ENCODE measurements around the gene SPATA45.
A peak's percentile ranks its signal among the peaks of the same experiment; 100 is the strongest.
"Not testable (repeated sequence)": the region's sequence is repeated elsewhere in the genome, so short reads cannot be mapped to it uniquely, and the experiment has no call there.

Gene SPATA45

GRCh38 chr1:212847549-212847948, at the start of gene SPATA45:
Gene SPATA45, minus strand, starts transcription at chr1:212847649. Its CDS starts 11,500 bp downstream, at chr1:212836149.
- FAIRE-seq (no peak), DNase-seq (ENCODE audit: low spot score) (no peak)

- DNase-seq (ENCODE audit: low spot score) (no peak), FAIRE-seq (no peak)
These were observed 44.7 kb upstream of the SPATA45 start for GRCh38 chr1:212892108-212892507.

- no peak for DNase-seq (ENCODE audit: low spot score)
- no peak for FAIRE-seq
These were observed 37.1 kb upstream of the SPATA45 start for GRCh38 chr1:212884592-212884991.

DNA sequence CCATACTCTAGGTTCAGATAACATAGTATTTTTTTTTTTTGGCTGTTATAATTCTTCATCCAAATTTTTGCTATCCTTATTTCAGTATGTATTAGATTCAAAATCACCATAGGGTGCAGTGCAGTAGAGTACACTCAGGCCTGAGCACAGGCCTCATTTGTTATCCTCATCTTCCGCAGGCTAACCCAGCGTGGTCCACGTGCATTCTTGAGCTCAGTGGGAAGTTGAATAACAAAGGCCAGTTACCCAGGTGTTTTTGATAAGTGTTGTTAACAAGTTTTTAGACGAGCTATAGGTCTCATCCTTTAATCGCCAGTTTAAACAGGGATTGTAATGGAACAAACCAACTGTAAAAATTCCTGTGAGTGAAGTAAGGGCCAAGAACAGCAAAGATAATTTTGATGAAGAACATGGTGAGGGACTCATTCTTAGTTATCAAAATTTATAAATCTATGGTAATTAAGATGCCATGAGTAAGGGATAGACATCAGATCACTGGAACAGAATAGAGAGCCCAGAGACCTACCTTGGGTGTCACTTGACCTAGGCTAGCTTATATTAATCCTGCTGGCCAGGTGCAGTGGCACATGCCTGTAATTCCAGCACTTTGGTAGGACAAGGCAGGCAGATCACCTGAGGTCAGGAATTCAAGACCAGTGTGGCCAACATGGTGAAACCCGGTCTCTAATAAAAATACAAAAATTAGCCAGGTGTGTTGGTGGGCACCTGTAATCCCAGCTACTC, 32.7 kb upstream of the SPATA45 start:
- FAIRE-seq: no peak

DNA sequence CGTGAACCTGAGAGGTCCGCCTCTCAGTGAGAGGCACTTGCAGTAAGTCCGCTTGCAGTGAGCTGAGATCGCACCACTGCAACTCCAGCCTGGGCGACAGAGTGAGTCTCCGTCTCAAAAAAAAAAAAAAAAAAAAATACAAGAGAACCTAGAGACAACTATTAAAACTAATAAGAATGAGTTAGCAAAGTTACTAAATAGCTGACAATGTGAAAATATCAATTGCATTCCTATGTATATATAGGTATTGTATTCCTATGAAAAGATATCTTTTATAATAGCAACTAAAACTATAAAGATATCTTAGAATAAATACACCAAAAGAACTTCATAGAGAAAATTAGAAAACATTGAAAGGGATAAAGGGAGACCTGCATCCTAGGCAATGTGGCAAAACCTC, 31.0 kb upstream of the SPATA45 start:
- DNase-seq (ENCODE audit: low spot score): no peak
- FAIRE-seq: no peak

More for the DNA sequence above, 32.7 kb upstream of the SPATA45 start:
- no peak for DNase-seq (ENCODE audit: low spot score)

- DNase-seq (ENCODE audit: low spot score): no peak
- no peak for FAIRE-seq
These were observed 26.1 kb upstream of the SPATA45 start for GRCh38 chr1:212873518-212873917.

DNA sequence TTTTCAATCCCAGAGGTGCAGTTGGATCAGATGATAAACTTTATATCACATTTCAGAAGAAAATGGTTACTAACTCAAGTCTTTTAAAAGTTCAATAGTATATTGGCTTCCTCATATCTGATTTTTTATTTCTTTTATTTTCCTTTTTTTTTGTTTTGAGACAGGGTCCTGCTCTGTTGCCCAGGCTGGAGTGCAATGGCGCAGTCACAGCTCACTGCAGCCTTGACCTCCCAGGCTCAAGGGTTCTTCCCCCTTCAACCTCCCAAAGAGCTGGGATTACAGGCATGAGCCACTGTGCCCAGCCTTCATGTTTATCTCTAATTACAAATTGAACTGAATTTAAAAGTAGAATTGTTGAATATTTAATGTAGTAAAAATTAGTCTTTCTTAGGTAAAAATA, 24.5 kb upstream of the SPATA45 start:
- FAIRE-seq (no peak), DNase-seq (ENCODE audit: low spot score) (no peak)

DNA sequence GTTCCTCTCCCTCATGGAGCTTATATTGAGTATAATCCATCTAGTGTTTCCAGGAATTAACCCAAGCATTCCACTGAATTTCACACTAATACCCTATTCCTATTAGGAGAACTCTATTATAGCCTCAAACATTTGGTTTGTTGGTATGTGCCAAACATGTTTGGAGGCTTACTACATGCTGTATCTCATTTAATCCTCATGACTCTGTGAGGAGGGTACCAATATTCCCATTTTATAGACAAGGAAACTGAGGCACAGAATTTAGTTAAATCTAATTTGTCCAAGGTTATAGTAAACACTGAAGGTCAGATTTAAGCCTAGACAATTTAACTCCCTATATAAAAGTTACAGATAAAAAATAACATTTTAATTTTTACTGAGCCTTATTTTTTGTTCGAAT, 19.7 kb upstream of the SPATA45 start:
- DNase-seq (ENCODE audit: low spot score) (no peak), FAIRE-seq (no peak)

DNA sequence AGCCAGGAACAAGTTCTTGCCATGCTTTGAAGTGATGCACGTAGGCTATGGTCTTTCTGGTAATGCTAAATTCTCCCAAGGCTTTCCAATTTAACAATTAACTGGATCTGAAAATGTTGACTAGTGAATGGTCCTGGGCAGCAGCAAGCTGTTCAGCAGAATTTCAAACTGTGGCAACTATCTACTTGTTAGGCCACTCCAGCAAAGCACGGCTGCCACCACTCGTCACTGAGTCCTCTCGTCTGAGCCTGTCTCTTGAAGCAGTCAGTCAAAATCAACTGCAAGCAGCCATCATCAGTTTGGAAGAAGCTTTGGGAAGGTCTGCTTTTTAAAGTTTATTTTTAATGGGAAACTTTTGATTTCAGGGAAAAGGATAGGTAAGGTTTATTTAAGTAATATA, 16.8 kb upstream of the SPATA45 start:
- no peak for DNase-seq (ENCODE audit: low spot score)
- no peak for FAIRE-seq

- not testable (repeated sequence) for DNase-seq (ENCODE audit: low spot score); FAIRE-seq
These were observed 15.9 kb upstream of the SPATA45 start for GRCh38 chr1:212863345-212863744.

DNA sequence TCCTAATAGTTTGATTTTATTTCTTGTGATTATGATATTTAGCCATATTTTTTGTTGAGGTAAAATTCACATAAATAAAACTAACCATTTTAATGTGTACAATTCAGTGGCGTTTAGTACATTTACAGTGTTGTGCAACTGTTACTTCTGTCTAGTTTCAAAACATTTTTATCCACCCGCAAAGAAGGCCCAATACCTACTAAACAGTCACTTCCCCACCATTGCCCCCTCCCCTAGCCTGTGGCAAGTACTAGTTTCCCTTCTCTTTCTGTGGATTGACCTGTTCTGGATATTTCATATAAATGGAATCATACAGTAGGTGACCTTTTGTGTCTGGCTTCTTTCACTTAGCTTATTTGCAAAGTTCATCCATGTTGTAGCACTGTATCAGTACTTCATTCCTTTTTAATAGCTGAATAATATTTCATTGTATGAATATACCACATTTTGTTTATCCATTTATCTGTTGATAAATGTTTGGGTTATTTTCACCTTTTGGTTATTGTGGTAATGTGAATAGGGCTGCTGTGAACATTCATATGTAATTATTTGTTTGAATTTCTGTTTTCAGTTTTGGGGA, 14.8 kb upstream of the SPATA45 start:
- FAIRE-seq (no peak), DNase-seq (ENCODE audit: low spot score) (no peak)

DNA sequence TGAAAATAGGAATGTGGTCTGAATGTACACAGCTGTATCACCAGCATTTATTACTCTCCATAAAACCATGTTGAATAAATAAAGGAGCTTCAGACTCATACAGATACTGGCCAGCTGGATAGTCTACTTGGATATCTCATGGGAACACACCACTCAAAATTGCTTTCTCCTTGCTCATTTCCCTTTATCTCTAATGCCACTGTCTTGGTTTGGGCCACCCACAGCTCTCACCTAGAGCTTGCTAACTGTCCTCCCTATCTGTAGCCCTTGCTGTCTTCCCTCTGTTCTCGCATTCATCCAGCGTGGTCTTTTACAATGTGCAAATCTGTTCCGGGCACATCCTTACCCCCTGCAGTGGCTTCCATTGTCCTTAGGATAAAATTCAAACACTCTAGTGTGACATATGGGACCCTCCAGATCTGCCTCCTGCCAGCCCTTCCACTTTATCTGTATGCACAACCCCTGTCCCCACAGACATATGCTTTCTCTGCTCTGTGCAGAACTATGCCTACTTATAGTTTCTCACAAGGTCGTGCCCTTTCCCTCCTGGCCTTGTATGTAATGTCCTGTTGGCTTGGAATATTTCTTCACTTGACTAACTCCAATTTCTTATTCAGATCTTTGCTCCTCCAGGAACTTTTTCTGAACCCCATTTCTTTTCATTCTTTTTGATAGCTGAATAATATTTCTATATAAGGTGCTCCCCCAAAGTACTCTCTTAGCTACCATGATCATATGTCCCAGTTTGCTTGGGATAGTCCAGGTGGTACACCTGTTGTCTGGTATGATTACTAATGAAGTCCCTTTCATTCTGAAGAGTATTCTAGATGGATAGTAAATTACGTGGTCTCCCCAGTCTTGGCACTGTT, 13.5 kb upstream of the SPATA45 start:
- no peak for FAIRE-seq
- DNase-seq (ENCODE audit: low spot score): no peak

GRCh38 chr1:212858461-212859265, 11.2 kb upstream of the SPATA45 start:
- FAIRE-seq: no peak

DNA sequence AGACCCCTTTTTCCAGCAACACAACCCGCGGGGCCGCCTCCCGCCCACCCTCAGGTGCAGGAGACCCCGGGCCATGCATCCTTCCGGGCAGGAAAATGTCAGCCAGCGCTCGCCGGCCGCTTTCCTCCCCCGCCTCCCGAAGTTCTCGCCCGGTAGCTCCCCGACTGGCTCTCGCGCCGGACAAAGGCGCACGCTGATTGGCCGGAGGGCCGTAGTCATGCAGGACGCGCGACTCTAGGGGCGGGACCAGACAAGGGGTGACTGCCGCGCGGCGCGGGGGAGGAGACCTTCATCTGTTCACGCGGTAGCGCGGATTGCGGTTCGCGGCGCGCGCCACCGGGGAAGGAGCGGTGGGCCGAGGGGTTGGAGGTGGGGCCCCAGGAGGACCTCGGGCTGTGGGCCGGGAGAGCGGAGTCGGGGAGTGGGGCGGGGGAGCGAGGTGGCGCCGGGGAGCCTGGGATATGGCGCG, 10.6 kb upstream of the SPATA45 start, which contains the start of gene FLVCR1:
TSS of gene FLVCR1 (plus strand) at position 284 of the 469 bp plus-strand sequence. CDS start at position 462, 178 bp downstream.
- peak; percentile 66 for FAIRE-seq

More at GRCh38 chr1:212858461-212859265, 11.2 kb upstream of the SPATA45 start:
- DNase-seq (ENCODE audit: low spot score): peak; percentile 18

DNA sequence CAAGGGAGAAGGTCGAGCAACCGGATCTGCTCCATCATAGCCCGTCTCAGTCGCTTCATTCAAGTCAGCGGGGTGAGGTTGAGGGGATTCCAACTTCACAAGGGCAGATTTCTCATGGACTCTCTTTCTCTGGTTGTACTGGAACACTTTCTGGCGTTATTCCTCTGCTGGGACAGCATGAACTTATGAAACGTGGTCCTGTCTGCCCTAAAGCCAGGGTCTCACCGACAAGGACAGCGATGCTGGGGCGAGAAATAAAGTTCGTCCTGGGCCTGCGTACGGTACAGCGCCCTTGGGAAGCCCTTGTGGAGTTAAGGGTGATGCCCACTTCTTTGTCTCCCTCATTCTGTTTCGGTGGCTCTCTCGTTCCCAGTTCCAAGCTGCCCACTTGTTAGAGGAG, 9.3 kb upstream of the SPATA45 start:
- FAIRE-seq: no peak

More for the DNA sequence above, 10.6 kb upstream of the SPATA45 start, which contains the start of gene FLVCR1:
- DNase-seq (ENCODE audit: low spot score): peak; percentile 92

DNA sequence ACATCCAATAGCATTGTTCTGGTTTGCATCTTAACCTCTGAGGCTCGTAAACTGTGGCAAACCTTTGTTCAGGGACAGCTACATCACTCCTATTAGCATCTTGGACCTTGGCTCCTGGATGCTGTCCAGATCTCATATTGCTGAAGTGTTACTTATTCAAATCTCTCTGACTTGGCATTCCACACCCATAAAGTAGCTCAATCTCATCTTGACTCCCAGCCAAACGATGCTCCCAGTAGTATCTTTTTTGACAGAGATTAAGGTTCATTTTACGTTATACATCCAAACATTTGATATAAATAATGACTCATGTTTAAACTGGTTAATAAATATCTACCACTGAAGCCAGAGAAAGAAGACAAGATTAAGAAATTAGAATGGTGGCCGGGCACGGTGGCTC, 6.2 kb upstream of the SPATA45 start:
- DNase-seq (ENCODE audit: low spot score): peak; percentile 33
- no peak for FAIRE-seq

More for the DNA sequence above, 9.3 kb upstream of the SPATA45 start:
- no peak for DNase-seq (ENCODE audit: low spot score)

GRCh38 chr1:212852105-212852688, 4.7 kb upstream of the SPATA45 start:
- FAIRE-seq: no peak
- no peak for DNase-seq (ENCODE audit: low spot score)

DNA sequence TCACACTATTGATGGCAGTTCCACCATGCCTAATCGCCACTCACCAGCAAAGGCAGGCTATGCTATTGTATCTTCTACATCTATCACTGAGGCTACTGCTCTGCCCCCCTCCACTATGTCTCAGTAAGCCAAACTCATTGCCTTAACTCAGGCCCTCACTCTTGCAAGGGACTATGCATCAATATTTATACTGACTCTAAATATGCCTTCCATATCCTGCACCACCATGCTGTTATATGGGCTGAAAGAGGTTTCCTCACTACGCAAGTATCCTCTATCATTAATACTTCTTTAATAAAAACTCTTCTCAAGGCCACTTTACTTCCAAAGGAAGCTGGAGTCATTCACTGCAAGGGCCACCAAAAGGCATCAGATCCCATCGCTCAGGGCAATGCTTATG, 2.9 kb downstream of the SPATA45 start:
- not testable (repeated sequence) for FAIRE-seq; DNase-seq (ENCODE audit: low spot score)

- FAIRE-seq: no peak
- DNase-seq (ENCODE audit: low spot score): no peak
These were observed 9.3 kb downstream of the SPATA45 start for GRCh38 chr1:212838145-212838544.
